GM19438 (cell line): ENCODE data around the gene IL5.
A peak's percentile ranks its signal among the peaks of the same experiment; 100 is the strongest.
"Not testable (repeated sequence)": the region's sequence is repeated elsewhere in the genome, so short reads cannot be mapped to it uniquely, and the experiment has no call there.

Experiments used
- ATAC-seq: cut with Tn5 transposase; IDR thresholded peaks from one replicate; pipeline ENCODE4 v1.9.1; 2021; ENCODE audit warnings: low read depth; ENCODE audit not compliant: unreplicated experiment

Gene IL5

DNA sequence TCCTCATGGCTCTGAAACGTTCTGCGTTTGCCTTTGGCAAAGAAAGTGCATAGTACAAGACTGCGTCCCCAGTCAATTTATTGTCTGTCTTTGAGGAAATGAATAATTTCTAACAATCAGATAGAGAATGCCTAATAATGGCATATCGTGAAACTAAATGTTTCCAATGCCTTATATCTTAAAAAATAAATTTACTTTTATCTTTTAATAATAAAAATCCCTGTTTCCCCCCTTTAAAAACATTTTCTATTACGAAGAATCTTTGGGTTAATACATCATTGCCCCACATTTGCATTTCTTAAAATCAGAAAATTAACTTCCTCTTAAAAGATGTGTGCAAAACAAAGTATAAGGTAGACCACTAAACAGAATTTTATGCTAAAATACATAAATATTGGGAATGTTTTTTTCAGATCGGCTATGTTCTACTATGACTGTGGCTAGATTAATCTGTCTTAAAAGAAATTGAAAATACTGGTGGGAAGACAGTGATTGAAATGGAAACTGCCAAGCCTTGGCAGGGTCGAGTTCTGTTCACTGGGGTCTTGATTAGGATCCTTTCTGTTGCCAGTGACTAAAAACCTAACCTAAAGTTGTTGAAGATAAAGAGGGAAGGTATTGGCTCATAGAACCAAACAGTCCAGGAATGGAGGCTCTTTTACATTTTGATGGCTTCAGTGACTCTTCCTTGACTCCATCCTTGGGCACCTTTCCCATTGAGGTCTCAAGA, at the start of gene IL5:
IL5 (minus strand) TSS at position 51 of the 730 bp plus-strand sequence; CDS start at position 7, 44 bp downstream.
- no peak for ATAC-seq

DNA sequence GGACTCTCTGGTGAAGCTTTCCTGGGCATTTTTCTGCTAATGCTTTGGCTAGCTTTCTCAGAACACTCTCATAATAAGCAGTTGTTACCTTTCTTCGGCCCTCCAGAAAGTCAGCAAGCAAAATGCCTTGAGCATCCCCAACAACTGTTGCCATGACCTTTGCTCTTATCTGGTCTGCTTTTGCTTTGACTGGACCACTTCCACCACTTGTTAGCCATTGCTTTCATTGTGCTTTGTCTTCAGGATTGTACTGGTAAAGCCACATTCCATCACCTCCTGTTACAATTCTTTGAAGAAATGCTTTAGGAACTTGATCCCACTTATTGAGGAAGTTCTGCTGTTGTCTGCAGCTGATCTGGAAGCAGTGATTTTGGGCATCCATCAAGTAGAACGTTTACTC, 49.2 kb upstream of the IL5 start:
- ATAC-seq = no peak

DNA sequence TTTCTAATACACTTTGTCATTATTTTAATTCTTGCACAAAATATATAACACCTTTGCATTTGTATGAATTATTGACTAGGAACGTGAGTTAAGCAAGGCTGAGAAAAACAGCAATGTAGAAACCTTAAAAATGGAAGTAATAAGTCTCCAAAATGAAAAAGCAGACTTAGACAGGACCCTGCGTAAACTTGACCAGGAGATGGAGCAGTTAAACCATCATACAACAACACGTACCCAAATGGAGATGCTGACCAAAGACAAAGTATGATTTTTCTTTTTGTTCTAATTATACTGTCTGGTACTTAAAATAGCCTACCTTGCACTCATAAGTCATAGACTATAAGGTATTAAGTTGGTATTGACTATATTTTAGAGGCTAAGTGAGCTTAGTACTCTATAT, 47.8 kb upstream of the IL5 start:
- ATAC-seq = no peak

DNA sequence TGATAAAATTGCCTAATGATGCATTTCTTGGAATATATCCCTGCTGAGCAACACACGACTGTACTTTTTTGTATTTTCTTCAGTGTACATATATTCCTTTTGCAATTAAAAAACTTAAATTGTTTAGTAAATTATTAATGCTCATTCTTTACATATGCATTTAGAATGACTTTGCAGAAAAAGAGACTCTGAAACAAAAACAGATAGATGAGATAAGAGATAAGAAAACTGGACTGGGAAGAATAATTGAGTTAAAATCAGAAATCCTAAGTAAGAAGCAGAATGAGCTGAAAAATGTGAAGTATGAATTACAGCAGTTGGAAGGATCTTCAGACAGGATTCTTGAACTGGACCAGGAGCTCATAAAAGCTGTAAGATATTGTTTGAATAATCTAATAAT, 46.1 kb upstream of the IL5 start:
- ATAC-seq = no peak

DNA sequence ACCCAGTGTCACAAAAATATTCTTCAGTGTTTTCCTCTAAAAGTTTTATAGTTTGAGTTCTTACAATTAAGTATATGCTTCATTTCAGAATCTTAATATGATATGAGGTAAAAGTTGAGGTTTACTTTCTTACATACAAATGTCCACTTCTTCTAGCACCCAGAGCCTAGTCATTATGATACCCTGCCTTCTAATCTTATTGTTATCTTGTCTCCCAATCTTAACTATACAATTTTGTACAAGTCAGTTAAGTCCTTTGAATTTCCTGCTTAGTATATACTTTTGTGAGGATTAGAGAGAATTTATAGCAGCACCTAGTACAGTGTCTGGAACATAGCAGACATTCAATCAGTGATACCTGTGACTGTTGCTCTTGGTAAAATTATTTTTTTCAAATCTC, 42.7 kb upstream of the IL5 start:
- no peak for ATAC-seq

DNA sequence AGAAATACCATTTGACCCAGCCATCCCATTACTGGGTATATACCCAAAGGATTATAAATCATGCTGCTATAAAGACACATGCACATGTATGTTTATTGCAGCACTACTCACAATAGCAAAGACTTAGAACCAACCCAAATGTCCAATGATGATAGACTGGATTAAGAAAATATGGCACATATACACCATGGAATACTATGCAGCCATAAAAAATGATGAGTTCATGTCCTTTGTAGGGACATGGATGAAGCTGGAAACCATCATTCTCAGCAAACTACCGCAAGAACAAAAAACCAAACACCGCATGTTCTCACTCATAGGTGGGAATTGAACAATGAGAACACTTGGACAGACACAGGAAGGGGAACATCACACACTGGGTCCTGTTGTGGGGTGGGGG, 41.2 kb upstream of the IL5 start:
- ATAC-seq = not testable (repeated sequence)

DNA sequence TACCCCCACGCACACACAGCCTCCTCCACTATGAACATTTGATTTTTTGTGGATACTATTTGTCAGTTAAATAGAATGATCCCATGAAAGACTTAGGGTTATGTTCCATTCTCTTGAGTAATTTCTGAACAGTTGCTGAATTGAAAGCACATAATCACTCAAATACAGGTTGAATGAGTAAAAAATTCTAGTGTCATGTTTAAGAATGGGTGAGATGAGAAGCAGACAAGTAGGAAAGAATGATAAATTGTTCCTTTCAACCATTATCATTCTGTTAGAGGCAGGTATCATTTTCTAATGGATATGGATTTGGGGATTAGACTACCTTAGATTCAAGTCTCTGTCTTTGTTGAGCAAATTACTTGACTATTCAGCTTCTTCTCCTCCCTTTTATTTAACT, 32.8 kb upstream of the IL5 start:
- ATAC-seq = no peak

DNA sequence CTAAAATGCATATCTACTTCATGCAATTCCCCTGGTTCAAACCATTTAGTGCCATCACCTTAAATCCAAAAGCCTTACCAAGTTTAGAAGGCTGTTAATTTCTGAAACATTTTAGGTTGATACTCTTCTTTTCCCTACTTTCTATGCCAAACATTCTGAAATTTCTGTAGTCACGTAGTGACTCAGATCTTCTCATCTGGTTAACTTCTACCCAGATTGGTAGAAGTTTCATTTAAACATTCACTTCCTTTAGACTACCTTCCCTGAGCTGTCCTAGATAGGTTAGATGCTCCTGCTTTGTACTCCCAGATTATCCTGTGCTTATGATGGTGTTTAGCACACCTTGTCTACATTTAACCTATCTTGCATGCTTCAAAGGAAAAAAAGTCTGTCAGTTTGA, 23.3 kb upstream of the IL5 start:
- ATAC-seq = no peak

DNA sequence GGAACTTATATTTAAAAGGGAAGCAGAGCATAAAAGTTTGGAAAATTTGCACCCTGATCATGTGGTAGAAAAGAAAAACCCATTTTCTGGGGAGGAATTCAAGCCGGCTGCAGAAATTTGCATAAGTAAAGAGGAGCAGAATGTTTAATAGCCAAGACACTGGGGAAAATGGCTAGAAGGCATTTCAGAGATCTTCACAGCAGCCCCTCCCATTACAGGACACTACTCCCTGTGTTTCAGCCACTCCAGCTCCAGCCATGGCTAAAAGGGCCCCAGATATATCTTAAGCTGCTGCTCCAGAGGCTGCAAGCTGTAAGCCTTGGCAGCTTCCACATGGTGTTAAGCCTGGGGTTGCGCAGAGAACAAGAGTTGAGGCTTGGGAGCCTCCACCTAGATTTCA, 21.2 kb upstream of the IL5 start:
- ATAC-seq = not testable (repeated sequence)

DNA sequence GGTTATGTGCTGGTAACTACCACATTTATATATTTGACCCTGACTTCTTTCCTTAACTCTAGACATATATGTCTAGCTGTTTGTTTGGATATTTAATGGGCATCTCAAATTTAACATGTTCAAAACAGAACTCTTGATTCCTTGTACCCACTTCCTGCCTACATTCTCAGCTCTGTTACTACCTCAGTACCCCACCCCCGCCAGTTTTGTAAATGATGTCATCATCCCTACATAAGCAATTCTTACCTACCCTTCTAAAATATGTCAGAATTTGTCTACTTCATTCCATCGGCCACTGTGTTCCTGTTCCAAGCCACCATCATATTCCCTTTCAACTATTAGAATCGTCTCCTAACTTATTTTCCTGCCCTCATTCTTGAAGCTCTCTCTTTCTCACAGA, 18.3 kb upstream of the IL5 start:
- ATAC-seq = no peak

DNA sequence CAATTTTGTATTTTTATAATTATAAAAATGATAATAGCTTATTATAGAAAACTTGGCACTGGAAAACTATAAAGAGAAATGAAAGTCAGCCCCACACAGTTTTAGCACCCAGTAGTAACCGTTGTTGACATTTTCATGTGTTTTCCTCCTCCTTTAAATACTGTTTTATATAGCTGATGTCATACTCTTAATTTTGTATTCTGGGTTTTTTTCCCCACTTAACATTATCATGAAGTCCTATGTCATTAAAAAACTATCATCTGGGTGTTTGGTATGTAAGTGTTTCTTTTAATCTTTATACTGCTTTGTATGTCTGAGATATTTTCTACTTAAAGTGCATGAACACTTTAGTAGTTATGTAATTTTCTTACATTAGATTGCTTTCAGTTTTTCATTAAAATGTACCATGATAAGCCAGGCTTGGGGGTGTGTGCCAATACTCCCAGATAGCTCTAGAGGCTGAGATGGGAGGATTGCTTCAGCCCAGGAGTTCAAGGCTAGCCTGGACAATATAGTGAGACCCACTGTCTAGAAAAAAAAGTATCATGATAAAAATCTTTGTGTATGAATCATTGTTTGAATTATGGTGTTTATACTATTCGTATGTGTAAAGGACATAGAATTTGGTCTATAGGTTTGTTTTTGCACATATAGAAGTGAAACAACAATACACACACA, 16.2 kb upstream of the IL5 start:
- no peak for ATAC-seq

DNA sequence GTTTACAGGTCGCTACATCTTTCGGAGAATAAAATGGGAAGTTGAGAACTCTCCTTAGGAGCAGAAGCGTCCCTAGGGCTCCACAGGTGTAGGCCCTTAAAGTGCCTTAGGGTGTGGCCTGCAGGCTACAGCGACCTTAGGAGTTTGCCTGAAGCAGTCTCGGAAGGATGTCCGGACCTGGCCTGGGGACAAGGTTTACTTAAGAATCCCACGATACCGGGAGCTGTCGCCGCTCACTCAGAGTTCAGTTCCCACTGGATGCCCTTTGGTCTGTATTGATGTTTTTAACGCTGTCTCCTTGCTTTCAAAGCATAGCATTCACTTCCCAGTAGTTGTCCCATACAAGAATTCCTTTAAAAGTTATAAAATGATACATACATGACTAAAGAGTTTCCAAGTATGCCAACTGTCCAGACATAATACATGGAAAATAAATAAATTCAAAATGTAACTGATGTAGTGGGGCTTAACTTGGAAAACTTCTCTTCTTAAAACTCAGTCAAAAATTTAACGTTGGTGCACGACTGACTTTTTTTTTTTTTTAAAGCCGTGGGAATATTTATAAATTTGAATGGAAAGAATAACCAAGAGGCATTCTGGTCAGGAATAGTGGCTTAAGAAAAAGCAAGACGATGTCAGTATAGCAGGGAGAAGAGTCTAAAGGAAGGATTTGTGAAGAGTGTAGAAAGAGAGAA, 14.3 kb upstream of the IL5 start:
- peak; percentile 49 for ATAC-seq

DNA sequence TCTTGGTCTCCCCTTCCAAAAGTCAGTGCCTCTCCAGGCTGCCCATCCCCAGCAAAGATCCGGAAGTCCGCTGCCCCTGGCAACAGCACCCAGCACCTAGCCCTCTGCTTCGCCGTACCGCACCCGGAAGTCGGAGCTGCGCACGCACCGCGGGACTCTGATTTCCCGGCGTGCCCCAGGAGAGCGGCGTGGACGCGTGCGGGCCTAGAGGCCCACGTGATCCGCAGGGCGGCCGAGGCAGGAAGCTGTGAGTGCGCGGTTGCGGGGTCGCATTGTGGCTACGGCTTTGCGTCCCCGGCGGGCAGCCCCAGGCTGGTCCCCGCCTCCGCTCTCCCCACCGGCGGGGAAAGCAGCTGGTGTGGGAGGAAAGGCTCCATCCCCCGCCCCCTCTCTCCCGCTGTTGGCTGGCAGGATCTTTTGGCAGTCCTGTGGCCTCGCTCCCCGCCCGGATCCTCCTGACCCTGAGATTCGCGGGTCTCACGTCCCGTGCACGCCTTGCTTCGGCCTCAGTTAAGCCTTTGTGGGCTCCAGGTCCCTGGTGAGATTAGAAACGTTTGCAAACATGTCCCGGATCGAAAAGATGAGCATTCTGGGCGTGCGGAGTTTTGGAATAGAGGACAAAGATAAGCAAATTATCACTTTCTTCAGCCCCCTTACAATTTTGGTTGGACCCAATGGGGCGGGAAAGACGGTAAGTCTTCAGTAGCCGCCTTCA, 13.6 kb upstream of the IL5 start, which contains the start of gene RAD50:
RAD50 (plus strand) TSS at position 215 of the 715 bp plus-strand sequence; CDS start at position 563, 348 bp downstream.
- ATAC-seq = peak; percentile 96

DNA sequence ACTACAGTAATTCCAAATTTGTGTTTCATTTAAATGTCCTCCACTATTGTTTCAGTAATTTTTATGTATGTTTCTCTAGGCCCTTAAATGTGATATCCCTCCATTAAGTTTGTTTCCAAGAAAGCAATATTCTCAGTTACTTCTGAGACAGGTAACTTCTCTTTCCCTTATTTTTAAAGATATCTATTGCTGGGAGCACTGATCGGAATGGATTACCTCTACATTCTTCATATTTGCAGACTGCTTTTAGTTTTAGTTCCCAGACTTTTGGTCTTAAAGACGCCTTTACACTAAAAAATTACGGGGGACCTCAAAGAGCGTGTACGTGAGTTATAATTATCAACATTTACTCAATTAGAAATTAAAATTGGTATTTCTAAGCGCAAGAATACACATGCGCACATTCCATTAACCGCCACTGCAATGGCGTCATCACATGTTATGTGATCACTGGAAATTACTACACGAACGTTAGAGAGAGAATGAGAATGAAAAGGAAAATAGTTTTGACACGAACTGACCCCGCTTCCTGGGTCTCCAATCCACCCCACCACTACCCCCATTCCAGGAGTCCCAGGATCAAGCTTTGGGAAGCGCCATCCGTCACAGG, 12.9 kb upstream of the IL5 start:
- ATAC-seq = no peak

DNA sequence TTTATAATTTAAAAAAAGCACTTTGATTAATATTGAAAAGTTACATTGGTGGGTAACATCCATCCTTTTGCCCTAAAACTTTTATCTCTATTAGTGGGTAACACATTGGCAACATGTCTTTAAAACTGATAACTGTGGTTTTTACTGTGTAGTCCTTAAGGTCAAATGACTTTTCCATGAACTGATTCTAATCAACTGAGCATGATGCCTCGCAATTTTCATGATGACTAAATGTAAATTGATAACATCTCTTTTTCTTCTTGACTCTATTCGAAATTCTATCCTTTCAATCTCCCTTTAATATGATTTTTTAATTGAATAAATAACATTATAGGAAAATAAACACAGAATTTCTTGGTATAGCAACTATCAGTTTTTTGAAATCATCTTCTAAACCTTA, 6.3 kb upstream of the IL5 start:
- ATAC-seq = no peak

DNA sequence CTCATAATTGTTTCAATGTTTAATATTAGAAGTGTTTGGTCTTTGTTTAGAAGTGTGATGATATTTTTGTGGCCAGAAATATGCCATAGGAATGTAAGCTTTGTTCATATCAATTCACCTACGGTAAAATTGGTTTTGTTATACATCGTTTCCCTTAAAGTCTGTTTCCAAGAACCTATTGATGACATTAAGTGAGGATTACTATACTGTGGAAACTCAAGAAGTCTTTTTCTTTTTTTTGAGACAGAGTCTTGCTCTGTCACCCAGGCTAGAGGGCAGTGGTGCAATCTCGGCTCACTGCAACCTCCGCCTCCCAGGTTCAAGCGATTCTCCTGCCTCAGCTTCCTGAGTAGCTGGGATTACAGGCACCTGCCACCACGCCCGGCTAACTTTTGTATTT, 5.5 kb upstream of the IL5 start:
- ATAC-seq = not testable (repeated sequence)

DNA sequence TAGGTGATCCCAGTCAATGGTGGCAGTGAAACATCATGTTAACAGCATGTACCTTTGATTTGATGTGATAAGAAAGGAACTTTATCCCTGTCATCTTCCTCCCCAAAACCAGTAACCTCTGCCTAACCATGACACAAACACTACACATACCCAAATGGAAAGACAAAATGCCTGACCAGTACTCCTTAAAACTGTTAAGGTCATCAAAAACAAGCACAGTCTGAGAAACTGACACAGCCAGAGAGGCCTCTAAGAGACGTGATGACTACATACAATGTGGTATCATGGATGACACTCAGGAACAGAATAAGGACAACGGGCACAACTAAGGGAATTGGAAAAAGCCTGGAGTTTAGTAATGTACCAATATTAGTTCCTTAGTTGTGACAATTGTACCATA, 3.9 kb upstream of the IL5 start:
- ATAC-seq = no peak

DNA sequence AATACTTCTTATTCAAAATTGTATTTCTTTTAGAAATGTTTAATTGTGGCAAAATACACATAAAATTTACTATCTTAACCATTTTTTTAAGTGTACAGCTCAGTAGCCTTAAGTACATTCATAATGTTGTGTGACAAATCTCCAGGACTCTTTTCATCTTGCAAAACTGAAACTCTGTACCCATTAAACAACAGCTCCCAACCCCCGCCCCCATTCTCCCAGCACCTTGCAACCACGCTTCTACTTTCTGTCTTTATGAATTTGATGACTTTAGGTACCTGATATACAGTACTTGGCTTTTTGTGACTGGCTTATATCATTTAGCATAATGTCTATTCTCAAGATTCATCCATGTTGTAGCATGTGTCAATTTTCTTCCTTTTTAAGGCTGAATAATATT, 2.8 kb upstream of the IL5 start:
- ATAC-seq = no peak

DNA sequence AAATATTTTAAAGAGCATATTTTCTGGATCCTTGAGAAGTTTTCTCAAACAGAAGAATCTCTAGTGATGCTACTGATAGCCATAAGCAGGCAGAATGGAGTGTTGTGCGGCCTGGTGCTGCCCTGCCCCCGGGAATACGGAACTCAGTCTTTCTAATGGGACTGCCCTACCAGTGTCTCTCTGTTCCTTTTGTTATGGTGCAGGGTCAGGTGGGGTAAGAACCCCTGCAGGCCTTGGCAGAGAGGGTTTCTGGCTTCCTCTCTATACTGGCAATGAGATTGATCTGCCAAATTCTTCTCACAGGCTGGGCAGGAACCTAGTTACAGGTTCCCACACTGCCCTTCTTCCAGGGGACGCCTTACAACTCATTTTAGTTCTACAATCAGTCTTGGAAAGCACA, 2.6 kb downstream of the IL5 start:
- no peak for ATAC-seq

DNA sequence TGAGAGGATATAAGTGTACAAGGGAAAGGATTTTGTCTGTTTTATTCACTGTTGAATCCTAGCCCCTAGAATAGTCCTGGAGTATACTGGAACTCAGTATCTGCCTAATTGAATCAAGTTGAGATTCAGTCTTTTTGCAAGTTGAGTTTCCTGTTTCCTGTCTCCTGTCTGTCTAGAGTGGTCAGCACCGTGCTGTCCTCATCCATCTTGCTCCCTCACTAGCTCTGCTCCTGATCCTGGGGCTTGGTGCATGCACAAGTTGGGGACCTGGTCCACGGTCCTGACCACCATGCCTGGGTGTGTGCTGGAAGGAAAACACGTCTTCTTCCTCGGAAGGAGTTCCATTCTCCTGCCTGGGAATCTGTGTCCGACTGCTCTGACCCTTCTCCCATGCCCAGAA, 3.2 kb downstream of the IL5 start:
- no peak for ATAC-seq

DNA sequence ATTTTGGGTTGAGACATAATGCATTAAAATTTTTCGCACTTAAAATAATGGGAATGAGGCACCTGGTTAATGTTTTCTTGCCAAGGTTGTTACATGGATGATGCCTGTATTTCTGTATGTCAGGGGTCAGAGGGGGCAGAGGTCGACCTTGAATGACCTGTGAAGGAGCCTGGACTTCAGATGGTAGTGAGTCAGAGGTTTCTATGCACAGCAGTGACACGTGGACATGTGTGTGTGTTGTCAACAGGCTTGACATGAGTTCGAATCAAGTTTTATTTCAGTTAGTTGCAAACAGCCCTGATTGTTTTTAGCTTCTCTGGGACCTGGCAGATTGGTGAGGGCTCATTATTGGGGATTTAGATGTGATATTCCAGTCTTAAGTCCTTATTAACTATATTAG, 3.6 kb downstream of the IL5 start:
- no peak for ATAC-seq
